ENCODE data around the gene ARHGDIA. TPM values are rescaled to one million over a fixed set of nuclear protein-coding genes. Genes with fewer than 3 reads are reported as not detected.

ARHGDIA gene
- total RNA-seq, 1 experiment from 2014 or later = 201 TPM

DNA sequence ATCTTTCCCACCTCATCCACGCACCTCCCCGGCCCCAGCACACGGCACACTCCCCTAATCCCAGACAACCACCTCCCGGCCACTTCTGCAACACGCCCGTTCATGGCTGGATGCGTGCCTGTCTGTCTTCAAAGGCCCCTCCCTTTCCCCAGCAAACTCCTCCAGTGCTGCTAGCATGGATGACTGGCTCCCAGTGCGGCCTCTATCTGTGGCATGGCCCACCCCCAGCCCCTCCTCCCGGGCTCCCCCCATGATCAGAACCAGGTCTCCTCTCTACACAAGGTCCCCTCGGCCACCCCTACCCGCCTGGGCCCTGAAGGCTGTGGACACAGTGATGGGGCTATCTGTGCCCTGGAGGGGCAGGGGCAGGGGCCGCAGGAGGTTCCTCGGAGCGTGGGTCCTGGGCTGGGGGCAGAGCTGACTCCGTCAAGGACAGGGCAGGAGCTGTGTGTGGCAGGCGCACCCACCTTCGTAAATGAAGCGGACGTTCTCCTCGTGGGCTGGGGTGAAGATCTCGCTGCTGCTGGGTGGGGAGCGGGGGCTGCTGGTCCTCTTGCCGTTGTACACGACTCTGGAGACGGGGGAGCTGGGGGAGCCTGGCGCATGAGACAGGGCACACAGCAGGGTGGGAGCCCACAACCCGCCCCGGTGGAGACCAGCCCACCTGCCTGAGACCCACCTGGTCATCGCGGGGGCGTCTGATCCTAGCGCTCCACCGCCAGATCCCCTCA lies 47.2 kb downstream of the ARHGDIA start:
- intact Hi-C loops (cut with micrococcal nuclease) = no loop called here
- Histone ChIP-seq H3F3A (ENCODE audit: low read length, unreplicated experiment) (no peaks in the 10 kb centered on the region), H3K4me1 (ENCODE audit: insufficient read depth, low read length) (0 out of 2 replicates have a peak, but pooled peaks cover 4% of the 10 kb centered on the region), H3K9ac (ENCODE audit: low read length) (no peak overlapping the region), H3K4me2 (ENCODE audit: low read length) (no peak overlapping the region), H3K36me3 (ENCODE audit: low read depth, low read length) (no peaks in the 10 kb centered on the region), H3K4me3 (ENCODE audit: low read length) (no peak overlapping the region), H2AFZ (ENCODE audit: low read length) (no peak overlapping the region), H4K20me1 (ENCODE audit: low read length) (no peaks in the 10 kb centered on the region), H3K27ac (ENCODE audit: low read length) (no peak overlapping the region), H3K79me2 (ENCODE audit: low read length) (no peaks in the 10 kb centered on the region), H3K9me3 (ENCODE audit: low read length) (no peaks in the 10 kb centered on the region), H3K27me3 (ENCODE audit: low read length) (no peaks in the 10 kb centered on the region), H3K9me2 (replicated peaks; ENCODE audit: low read length) (no peaks in the 10 kb centered on the region)
- DNase-seq = no peak
- no peak for ATAC-seq
- CTCF ChIA-PET = no interaction called here
- no peak for TF ChIP-seq EZH2 (IDR thresholded peaks at IDR 0.05; ENCODE audit: low read length, unreplicated experiment)
- TF ChIP-seq, protein P1, sequence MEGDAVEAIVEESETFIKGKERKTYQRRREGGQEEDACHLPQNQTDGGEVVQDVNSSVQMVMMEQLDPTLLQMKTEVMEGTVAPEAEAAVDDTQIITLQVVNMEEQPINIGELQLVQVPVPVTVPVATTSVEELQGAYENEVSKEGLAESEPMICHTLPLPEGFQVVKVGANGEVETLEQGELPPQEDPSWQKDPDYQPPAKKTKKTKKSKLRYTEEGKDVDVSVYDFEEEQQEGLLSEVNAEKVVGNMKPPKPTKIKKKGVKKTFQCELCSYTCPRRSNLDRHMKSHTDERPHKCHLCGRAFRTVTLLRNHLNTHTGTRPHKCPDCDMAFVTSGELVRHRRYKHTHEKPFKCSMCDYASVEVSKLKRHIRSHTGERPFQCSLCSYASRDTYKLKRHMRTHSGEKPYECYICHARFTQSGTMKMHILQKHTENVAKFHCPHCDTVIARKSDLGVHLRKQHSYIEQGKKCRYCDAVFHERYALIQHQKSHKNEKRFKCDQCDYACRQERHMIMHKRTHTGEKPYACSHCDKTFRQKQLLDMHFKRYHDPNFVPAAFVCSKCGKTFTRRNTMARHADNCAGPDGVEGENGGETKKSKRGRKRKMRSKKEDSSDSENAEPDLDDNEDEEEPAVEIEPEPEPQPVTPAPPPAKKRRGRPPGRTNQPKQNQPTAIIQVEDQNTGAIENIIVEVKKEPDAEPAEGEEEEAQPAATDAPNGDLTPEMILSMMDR (conservative IDR thresholded peaks at IDR 0.05; ENCODE audit: low read depth, low read length) = no peak
- no peak for TF ChIP-seq EZH2phosphoT487 (IDR thresholded peaks at IDR 0.05; ENCODE audit: borderline replicate concordance, low read length)
- BruUV-seq (replicated peaks) = no TSS peak
- POLR2A ChIA-PET (ENCODE audit: unreplicated experiment) = no interaction called here

DNA sequence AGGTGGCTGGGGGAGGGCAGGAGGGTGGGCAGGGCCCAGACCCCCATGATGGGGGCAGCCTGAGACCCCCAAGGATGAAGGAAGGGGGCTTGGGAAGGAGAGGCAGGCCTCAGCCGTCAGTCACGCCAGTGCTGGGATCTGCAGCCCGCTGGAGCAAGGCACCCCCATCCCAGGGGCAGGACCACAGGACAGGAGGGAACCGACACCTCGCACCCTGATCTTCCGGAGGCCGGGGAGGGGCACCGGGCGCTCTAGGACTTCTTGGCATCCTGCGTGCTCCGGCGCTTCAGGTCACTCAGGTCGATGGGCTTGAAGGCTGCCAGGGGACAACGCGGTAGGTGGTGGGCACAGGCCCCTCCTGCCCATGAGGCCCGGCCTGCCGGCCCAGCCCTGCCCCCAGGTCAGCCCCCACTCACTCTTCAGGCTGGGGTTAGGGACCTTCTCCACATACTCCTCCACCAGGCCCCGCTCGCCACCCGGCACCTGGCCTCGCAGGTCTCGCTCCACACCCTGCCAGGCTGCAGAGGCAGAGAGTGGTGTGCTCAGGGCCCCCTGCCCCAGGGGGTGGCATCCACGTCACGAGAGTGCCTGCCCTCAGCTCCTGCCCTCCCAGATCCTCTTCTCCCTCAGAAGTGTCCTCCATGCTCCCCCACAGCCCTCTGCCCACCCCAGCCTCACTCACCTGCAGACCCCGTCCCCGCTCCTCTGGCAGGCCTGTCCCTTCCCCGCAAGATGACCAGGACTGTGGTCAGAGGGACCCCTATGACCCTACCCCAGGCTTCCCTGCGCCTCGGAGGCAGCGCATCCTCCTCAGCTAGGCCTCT lies 47.9 kb downstream of the ARHGDIA start:
- Histone ChIP-seq H4K20me1 (ENCODE audit: low read length) (no peaks in the 10 kb centered on the region), H3K4me3 (ENCODE audit: low read length) (no peak overlapping the region), H3K9ac (ENCODE audit: low read length) (no peak overlapping the region), H3F3A (ENCODE audit: low read length, unreplicated experiment) (no peaks in the 10 kb centered on the region), H3K36me3 (ENCODE audit: low read depth, low read length) (no peaks in the 10 kb centered on the region), H3K9me3 (ENCODE audit: low read length) (no peaks in the 10 kb centered on the region), H3K27ac (ENCODE audit: low read length) (no peak overlapping the region), H3K79me2 (ENCODE audit: low read length) (no peaks in the 10 kb centered on the region), H3K4me2 (ENCODE audit: low read length) (no peak overlapping the region), H3K9me2 (replicated peaks; ENCODE audit: low read length) (no peaks in the 10 kb centered on the region), H2AFZ (ENCODE audit: low read length) (no peak overlapping the region), H3K27me3 (ENCODE audit: low read length) (no peaks in the 10 kb centered on the region), H3K4me1 (ENCODE audit: insufficient read depth, low read length) (0 out of 2 replicates have a peak, but pooled peaks cover 4% of the 10 kb centered on the region)
- ChIA-PET POLR2A (ENCODE audit: unreplicated experiment) (no interaction called here), CTCF (no interaction called here)
- TF ChIP-seq EZH2phosphoT487 (IDR thresholded peaks at IDR 0.05; ENCODE audit: borderline replicate concordance, low read length) = no peak
- TF ChIP-seq, protein P1 (conservative IDR thresholded peaks at IDR 0.05; ENCODE audit: low read depth, low read length) = no peak
- TF ChIP-seq EZH2 (IDR thresholded peaks at IDR 0.05; ENCODE audit: low read length, unreplicated experiment) = no peak
- BruUV-seq (replicated peaks) = no TSS peak
- ATAC-seq (no peak), DNase-seq (no peak)
- intact Hi-C loops (cut with micrococcal nuclease) = no loop called here

DNA sequence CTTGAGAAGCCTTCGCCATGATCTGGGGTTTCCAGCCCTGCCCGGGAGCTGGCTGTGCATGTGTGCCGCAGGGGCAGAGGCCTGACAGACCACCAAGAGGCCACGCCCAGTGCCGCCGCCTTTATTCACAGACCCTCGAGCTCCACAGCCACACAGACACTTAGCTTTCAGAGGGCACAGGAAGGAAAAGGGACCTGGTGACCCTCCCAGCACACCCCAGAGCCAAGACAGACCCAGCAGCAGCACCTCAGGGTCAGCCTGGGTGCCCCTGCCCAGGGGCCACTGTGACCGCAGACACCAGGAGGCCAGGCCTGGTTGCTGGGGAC lies 48.9 kb downstream of the ARHGDIA start:
- no TSS peak for BruUV-seq (replicated peaks)
- ChIA-PET POLR2A (ENCODE audit: unreplicated experiment) (no interaction called here), CTCF (interaction anchor here (0.5 to 0.6 kb wide), 3 partner anchors 92 to 1228 kb away, joined by 3 to 4 read pairs (median 3); no protein-coding TSS in a partner anchor)
- H3K27me3 ChIP-seq (ENCODE audit: low read length) = no peaks in the 10 kb centered on the region
- H3K4me1 ChIP-seq (ENCODE audit: insufficient read depth, low read length) = 0 out of 2 replicates have a peak, but pooled peaks cover 4% of the 10 kb centered on the region
- no peak for ATAC-seq
- H3K4me3 ChIP-seq (ENCODE audit: low read length) = no peak overlapping the region
- H3F3A ChIP-seq (ENCODE audit: low read length, unreplicated experiment) = no peaks in the 10 kb centered on the region
- H3K79me2 ChIP-seq (ENCODE audit: low read length) = no peaks in the 10 kb centered on the region
- DNase-seq = no peak
- TF ChIP-seq EZH2 (IDR thresholded peaks at IDR 0.05; ENCODE audit: low read length, unreplicated experiment) (no peak), EZH2phosphoT487 (IDR thresholded peaks at IDR 0.05; ENCODE audit: borderline replicate concordance, low read length) (no peak)
- TF ChIP-seq, protein P1 (conservative IDR thresholded peaks at IDR 0.05; ENCODE audit: low read depth, low read length) = no peak
- no peak overlapping the region for H3K4me2 ChIP-seq (ENCODE audit: low read length)
- intact Hi-C loops (cut with micrococcal nuclease) = no loop called here
- H3K9me2 ChIP-seq (replicated peaks; ENCODE audit: low read length) = no peaks in the 10 kb centered on the region
- H3K9ac ChIP-seq (ENCODE audit: low read length) = no peak overlapping the region
- H3K9me3 ChIP-seq (ENCODE audit: low read length) = no peaks in the 10 kb centered on the region
- H3K36me3 ChIP-seq (ENCODE audit: low read depth, low read length) = no peaks in the 10 kb centered on the region
- H3K27ac ChIP-seq (ENCODE audit: low read length) = no peak overlapping the region
- H4K20me1 ChIP-seq (ENCODE audit: low read length) = no peaks in the 10 kb centered on the region
- no peak overlapping the region for H2AFZ ChIP-seq (ENCODE audit: low read length)

Data from PC-3 (cell line).